ENCODE results near the gene PURA. TPM values are rescaled to one million over a fixed set of nuclear protein-coding genes. Genes with fewer than 3 reads are reported as not detected.
A peak's percentile ranks its signal among the peaks of the same experiment; 100 is the strongest.

Gene PURA
- 11.0 TPM for polyA plus RNA-seq (ENCODE audit: insufficient read length)

GRCh38 chr5:140113699-140114263, at the start of gene PURA:
Gene PURA, plus strand, starts transcription at chr5:140114109. Its CDS starts 73 bp downstream, at chr5:140114182.
- peak; percentile 92 for DNase-seq

- no peak for DNase-seq
Measured at GRCh38 chr5:140072812-140073211, 41.1 kb upstream of the PURA start.

DNA sequence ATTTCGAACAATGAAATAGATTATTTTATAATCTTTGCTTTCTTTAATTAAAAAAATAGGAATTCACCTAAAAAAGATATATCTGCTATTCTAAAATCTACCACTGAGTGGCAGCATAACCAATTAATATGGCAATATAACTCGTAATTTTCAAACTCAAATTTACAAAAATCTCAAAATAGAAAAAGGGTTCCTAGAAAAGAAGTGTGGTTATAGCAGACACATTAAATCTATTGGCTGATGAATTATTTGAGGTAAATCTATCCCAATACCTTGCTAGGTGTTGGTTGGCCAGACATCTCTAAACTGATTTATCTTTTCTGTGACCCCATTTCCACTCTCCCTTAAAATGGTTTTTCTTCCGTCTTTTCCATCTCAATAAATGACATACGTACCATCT, 40.6 kb upstream of the PURA start:
- DNase-seq, result no peak

DNA sequence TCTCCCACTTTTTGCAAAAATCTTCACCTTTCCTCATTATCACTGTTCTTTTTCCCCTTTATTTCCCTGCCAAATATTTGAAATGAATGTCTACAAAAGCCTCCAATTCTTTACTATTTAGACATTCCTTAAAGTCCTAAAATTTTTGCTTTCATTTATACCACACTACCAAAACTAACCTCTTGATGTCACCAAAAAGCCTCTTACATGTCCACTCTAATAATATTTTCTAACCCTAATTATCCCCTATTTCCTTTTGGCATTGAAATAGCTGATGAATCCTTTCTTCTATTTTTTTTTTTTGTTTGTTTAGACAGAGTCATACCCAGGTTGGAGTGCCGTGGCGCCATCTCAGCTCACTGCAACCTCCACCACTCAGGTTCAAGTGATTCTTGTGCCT, 38.5 kb upstream of the PURA start:
- no peak for DNase-seq

DNA sequence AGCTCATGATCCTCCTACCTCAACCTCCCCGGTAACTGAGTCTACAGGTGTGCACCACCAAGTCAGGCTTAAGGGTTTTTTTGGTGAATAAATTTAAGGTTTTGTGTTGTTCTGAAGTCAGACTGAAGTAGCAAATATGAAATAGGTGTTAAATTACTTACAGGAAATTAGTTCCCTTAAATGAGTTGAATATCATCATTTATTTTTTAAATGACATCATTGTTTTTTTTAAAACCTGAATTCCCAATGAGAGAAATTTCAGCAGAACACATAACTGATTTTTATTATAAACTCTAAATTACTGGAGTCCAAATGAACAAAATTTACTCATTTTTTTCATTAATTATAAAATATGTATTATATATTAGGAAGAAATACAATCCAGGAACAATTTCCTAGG, 37.8 kb upstream of the PURA start:
- DNase-seq, result no peak

GRCh38 chr5:140076788-140077187, 37.1 kb upstream of the PURA start:
- DNase-seq, result no peak

- DNase-seq, result no peak
Measured at GRCh38 chr5:140083120-140083519, 30.8 kb upstream of the PURA start.

DNA sequence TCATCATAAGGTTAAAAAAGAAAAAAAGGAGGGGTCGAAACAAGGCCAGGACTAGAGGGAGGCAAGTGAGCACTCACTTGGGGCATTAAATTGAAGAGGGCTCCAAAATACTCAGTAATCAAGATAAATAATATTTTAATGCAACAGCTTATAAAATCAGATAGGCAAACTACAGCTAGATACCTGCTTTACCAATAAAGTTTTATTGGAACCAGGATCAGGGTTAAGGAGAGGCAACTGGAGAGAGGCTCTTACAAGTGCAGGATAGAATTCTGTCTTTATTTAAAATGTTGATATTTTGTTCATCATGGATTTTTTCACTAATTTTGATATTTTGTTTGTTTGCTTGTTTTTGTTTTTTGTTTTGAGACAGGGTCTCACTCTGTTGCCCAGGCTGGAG, 30.3 kb upstream of the PURA start:
- DNase-seq, result no peak

DNA sequence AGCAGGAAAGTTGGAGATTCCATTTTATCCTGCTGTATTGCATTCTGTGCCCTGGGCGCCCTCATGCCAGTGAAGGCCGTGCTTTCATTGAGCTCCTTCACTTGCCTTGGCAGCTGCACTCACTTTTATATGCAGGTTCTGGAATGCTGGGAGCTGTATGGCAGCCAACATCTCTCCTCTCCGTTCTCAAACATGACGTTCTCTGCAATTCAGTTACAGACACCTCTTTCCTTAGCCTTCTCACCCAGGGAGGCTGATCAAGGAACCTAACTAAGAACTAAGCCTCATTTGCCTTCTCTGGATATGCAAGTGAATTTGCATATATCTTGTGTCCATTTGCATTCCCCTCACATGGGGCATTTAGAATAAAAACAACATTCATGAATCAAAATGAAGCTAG, 29.4 kb upstream of the PURA start:
- DNase-seq, result no peak

DNA sequence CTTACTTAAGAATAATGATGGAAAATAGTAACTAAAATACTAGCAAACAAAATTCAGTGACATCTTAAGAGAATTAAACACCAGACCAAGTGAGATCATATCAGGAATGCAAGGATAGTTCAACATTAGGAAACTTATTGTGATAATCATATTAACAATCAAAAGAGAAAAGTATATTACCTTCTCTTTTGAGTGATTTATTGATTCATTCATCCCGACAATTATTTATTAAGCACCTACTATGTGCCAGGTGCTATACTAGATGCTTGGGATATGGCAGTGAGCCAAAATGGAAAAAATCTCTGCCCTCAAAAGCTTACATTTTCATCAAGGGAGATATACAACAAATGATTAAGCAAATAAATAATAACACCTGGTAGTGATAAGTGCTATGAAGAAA, 23.7 kb upstream of the PURA start:
- no peak for DNase-seq

GRCh38 chr5:140093179-140093578, 20.7 kb upstream of the PURA start:
- DNase-seq, result no peak

GRCh38 chr5:140093866-140094265, 20.0 kb upstream of the PURA start:
- no peak for DNase-seq

DNA sequence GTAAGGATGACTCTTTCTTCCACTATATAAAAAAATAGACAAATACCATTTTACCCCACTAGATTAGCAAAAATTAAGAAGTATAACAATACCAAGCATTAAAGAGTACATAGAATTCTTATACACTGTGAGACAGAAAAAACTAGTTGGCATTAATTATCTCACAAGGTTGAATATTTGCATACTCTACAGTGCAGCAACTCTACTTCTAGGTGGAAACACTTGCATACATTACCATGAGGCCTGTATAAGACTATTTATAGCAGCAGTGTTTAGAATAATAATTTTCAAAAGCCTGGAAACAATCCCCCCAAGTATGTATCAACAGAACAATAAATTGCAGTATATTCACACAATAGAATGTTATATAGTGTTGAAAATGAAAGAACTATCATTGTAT, 19.0 kb upstream of the PURA start:
- no peak for DNase-seq

- no peak for DNase-seq
Measured at GRCh38 chr5:140101179-140101578, 12.7 kb upstream of the PURA start.

DNA sequence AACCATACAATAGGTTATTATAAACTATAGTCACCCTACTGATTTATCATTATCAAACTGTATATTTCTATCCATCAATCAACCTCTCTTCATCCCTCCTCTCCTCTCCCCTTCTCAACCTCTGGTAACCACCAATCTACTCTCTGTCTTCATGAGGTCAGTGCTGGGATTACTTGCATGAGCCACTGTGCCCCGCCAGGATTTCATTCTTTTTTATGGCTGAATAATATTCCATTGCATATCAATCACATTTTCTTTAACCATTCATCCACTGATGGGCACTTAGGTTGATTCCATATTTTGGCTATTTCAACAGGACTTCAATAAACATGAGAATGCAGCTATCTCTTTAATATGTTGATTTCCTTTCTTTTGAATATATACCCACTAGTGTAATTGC, 10.8 kb upstream of the PURA start:
- no peak for DNase-seq

- DNase-seq, result no peak
Measured at GRCh38 chr5:140104100-140104499, 9.8 kb upstream of the PURA start.

GRCh38 chr5:140106101-140106500, 7.8 kb upstream of the PURA start:
- DNase-seq, result no peak

GRCh38 chr5:140106805-140107311, 7.1 kb upstream of the PURA start:
- no peak for DNase-seq

GRCh38 chr5:140107312-140108092, 6.4 kb upstream of the PURA start:
- peak; percentile 95 for DNase-seq

DNA sequence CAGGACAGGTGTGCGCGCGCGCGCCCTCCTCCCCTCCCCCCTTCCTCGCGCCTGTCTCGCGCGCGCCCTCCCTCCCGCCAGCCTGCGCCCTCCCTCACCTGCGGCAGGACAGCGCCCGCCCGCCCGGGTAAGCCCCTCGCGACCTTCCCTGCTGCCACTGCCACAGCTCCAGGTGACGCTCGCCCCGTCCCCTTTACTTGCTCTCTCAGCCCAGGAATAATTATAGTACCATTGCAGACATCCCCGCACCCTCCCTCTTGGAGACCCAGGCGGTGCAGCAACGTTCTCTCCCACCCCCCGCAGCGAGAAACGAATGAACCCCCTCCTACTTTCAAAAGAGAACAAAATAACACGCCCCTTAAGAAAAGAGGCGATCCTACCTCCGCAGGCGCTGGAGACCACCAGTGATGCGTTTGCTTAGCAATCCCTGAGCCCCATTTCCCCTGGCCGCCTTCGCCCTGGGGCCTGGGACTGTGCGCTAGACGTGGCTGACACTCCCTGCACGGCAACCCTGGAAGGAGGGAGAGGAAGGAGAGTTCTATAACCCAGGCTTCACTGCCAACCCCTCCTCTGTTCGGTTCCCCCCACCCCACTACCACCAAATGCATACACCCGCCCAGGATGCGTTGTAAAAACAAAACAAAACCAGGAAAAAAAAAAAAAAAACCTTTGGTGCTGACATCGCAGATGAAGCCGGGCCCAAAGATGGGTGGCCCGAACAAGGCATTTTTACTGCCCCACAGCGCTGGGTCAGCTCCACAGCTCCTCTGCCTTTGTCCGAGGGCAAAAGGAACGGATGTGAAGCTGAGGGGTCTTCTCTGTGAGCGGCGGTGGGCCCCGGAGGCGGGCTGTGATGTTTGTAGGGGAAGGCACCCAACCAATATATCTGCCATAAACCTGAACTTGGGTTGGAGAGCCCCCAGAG, 5.6 kb upstream of the PURA start:
- no peak for DNase-seq

DNA sequence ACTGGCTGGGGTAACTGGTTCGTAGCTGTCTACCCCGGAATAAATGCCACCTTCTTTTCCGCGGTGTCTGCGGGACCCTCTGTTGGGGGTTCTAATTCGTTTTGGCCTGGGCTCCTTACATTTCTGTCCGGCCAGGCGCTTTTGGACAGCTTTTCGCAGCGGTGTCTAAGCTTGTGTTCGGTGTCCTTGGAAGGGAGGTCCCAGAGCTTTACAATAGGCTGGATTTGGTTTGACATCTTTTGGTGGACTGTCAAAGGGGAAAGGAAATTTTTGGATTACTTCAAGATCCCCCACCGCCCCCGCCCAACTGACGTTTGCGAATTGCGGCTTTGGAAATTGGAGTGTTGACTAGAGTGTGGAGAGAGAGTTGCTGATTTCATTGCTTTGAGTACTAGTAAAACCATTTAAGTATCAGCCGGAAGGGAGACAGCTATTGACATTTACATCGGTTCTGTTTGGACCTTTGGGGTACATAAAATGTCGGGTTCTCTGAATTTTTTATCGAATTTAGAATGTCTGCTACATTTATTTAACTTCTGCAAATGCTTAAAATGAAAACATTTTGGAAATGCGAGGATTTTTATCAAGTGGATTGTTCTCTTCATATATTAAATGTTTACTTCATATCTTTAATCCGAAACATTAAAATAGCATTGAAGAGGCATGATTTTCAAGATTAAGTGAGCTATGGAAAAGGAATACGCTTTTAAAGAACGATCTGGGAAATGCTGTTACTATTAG, 4.7 kb upstream of the PURA start:
- DNase-seq, result no peak
